Measurements from ENCODE around the gene ASNSD1. TPM values are rescaled to one million over a fixed set of nuclear protein-coding genes. Genes with fewer than 3 reads are reported as not detected.

ASNSD1 gene
- total and polyA plus RNA-seq, 9 of the 15 experiments (the other 6 are each of a cell fraction or from before 2014, with no cell fraction given): 23.9 to 56.4 (median 38.3) TPM

GRCh38 chr2:189661148-189661956, at the start of gene ASNSD1 (continued):
- TF ChIP-seq, protein P1, sequence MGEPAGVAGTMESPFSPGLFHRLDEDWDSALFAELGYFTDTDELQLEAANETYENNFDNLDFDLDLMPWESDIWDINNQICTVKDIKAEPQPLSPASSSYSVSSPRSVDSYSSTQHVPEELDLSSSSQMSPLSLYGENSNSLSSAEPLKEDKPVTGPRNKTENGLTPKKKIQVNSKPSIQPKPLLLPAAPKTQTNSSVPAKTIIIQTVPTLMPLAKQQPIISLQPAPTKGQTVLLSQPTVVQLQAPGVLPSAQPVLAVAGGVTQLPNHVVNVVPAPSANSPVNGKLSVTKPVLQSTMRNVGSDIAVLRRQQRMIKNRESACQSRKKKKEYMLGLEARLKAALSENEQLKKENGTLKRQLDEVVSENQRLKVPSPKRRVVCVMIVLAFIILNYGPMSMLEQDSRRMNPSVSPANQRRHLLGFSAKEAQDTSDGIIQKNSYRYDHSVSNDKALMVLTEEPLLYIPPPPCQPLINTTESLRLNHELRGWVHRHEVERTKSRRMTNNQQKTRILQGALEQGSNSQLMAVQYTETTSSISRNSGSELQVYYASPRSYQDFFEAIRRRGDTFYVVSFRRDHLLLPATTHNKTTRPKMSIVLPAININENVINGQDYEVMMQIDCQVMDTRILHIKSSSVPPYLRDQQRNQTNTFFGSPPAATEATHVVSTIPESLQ (CRISPR knock-in tag; IDR thresholded peaks at IDR 0.05): no peak
- no peak for TF ChIP-seq ZNF445 (CRISPR knock-in tag; IDR thresholded peaks at IDR 0.05; ENCODE audit: low read depth)
- peak; percentile 85 for TF ChIP-seq SUPT5H (IDR thresholded peaks at IDR 0.05)
- no peak for TF ChIP-seq SNRNP70 (optimal IDR thresholded peaks at IDR 0.05; ENCODE audit: low read depth, low read length)
- no peak for TF ChIP-seq NR1H2 (CRISPR knock-in tag; IDR thresholded peaks at IDR 0.05)
- no peak for TF ChIP-seq MXI1 (IDR thresholded peaks at IDR 0.05; ENCODE audit: low read depth, low read length)
- TF ChIP-seq KDM2B (CRISPR knock-in tag; IDR thresholded peaks at IDR 0.05): no peak
- TF ChIP-seq DACH1 (IDR thresholded peaks at IDR 0.05; ENCODE audit: partially characterized antibody): no peak
- TF ChIP-seq SMAD2 (IDR thresholded peaks at IDR 0.05; ENCODE audit: low read depth, low read length): no peak
- TF ChIP-seq HDAC1 (IDR thresholded peaks at IDR 0.05): no peak; a peak in 1 of 4 replicates
- 0 out of 2 replicates have a peak, but pooled peaks have one; percentile 36 for TF ChIP-seq POLR2H (tag; IDR thresholded peaks at IDR 0.05; ENCODE audit: low read depth)
- TF ChIP-seq GABPB1 (CRISPR knock-in tag; IDR thresholded peaks at IDR 0.05): peak; percentile 68
- TF ChIP-seq, protein P2, sequence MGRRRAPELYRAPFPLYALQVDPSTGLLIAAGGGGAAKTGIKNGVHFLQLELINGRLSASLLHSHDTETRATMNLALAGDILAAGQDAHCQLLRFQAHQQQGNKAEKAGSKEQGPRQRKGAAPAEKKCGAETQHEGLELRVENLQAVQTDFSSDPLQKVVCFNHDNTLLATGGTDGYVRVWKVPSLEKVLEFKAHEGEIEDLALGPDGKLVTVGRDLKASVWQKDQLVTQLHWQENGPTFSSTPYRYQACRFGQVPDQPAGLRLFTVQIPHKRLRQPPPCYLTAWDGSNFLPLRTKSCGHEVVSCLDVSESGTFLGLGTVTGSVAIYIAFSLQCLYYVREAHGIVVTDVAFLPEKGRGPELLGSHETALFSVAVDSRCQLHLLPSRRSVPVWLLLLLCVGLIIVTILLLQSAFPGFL (CRISPR knock-in tag; IDR thresholded peaks at IDR 0.05): no peak
- no peak for TF ChIP-seq BRD9 (IDR thresholded peaks at IDR 0.05; ENCODE audit: low read depth, partially characterized antibody)
- no peak for TF ChIP-seq ETV1 (tag; conservative IDR thresholded peaks at IDR 0.05; ENCODE audit: low read depth)
- no peak for TF ChIP-seq BDP1 (IDR thresholded peaks at IDR 0.05; ENCODE audit: insufficient read depth, insufficient read length)
- no peak for TF ChIP-seq ZZZ3 (IDR thresholded peaks at IDR 0.05)
- TF ChIP-seq ZBTB5 (IDR thresholded peaks at IDR 0.05): no peak
- no peak for TF ChIP-seq CCNT2 (IDR thresholded peaks at IDR 0.05; ENCODE audit: borderline replicate concordance, extremely low read depth, insufficient read length, low read depth, low read length)
- TF ChIP-seq, protein P3, sequence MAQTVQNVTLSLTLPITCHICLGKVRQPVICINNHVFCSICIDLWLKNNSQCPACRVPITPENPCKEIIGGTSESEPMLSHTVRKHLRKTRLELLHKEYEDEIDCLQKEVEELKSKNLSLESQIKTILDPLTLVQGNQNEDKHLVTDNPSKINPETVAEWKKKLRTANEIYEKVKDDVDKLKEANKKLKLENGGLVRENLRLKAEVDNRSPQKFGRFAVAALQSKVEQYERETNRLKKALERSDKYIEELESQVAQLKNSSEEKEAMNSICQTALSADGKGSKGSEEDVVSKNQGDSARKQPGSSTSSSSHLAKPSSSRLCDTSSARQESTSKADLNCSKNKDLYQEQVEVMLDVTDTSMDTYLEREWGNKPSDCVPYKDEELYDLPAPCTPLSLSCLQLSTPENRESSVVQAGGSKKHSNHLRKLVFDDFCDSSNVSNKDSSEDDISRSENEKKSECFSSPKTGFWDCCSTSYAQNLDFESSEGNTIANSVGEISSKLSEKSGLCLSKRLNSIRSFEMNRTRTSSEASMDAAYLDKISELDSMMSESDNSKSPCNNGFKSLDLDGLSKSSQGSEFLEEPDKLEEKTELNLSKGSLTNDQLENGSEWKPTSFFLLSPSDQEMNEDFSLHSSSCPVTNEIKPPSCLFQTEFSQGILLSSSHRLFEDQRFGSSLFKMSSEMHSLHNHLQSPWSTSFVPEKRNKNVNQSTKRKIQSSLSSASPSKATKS (CRISPR knock-in tag; IDR thresholded peaks at IDR 0.05): no peak
- no peak for TF ChIP-seq SMARCC2 (IDR thresholded peaks at IDR 0.05; ENCODE audit: low read depth)
- TF ChIP-seq KLF13 (tag; IDR thresholded peaks at IDR 0.05; ENCODE audit: borderline replicate concordance, low read depth): no peak
